Neuronal stem cell (in vitro differentiated cells): ENCODE measurements around the gene DDX5.

Experiments
- DNase-seq: peaks from one replicate; pipeline ENCODE4 v3.0.0-alpha.2; 2013; ENCODE audit warnings: low spot score
- H2AFZ ChIP-seq: one replicate; pipeline ENCODE4 v1.6.1; 2013; ENCODE audit warnings: mild to moderate bottlenecking, low read length, inconsistent platforms
- H2AK5ac ChIP-seq: 2 replicates; pipeline ENCODE4 v1.6.1; 2013; ENCODE audit warnings: low read depth, mild to moderate bottlenecking, inconsistent platforms, low read length, moderate library complexity, mixed read lengths
- H2BK120ac ChIP-seq: 2 replicates; pipeline ENCODE4 v1.6.1; 2013; ENCODE audit warnings: low read depth, mild to moderate bottlenecking, inconsistent platforms, low read length, moderate library complexity, mixed read lengths
- H2BK12ac ChIP-seq: one replicate; pipeline ENCODE4 v1.6.1; 2013; ENCODE audit warnings: low read length, inconsistent platforms
- H2BK15ac ChIP-seq: 2 replicates; pipeline ENCODE4 v1.6.1; 2013; ENCODE audit warnings: mild to moderate bottlenecking, low read length, inconsistent platforms, mixed read lengths
- H2BK5ac ChIP-seq: one replicate; pipeline ENCODE4 v1.6.1; 2013; ENCODE audit warnings: inconsistent platforms, mild to moderate bottlenecking, low read length, moderate library complexity
- H3K14ac ChIP-seq: one replicate; pipeline ENCODE4 v1.6.1; 2013; ENCODE audit warnings: low read length, inconsistent platforms
- H3K18ac ChIP-seq: 2 replicates; pipeline ENCODE4 v1.6.1; 2013; ENCODE audit warnings: low read length, inconsistent platforms
- H3K23ac ChIP-seq: 2 replicates; pipeline ENCODE4 v1.6.1; 2013; ENCODE audit warnings: low read depth, mild to moderate bottlenecking, mixed read lengths, low read length, inconsistent platforms; ENCODE audit not compliant: poor library complexity
- H3K27ac ChIP-seq: replicated peaks from 3 replicates; pipeline ENCODE4 v1.5.1; 2013; ENCODE audit warnings: low read length, inconsistent platforms
- H3K27me3 ChIP-seq, 3 experiments: 2 replicates each; pipeline ENCODE4 v1.6.1; 2013; ENCODE audit warnings: low read length in 3 of 3, mild to moderate bottlenecking in 2 of 3, inconsistent platforms in 1 of 3, low read depth in 1 of 3, mixed read lengths in 1 of 3, moderate library complexity in 1 of 3; ENCODE audit not compliant: control insufficient read depth in 3 of 3, insufficient read depth in 3 of 3
- H3K36me3 ChIP-seq, 2 donors: replicated peaks in 1 of 2; 2 replicates each; pipeline ENCODE4 v1.6.1; 2013; ENCODE audit warnings: low read length in 2 of 2; ENCODE audit not compliant: control insufficient read depth in 2 of 2, insufficient read depth in 2 of 2
- H3K4ac ChIP-seq: 2 replicates; pipeline ENCODE4 v1.6.1; 2013; ENCODE audit warnings: inconsistent platforms, mild to moderate bottlenecking, low read length, moderate library complexity
- H3K4me1 ChIP-seq, 2 donors: 1 replicate in 1 of 2; 2 replicates in 1 of 2; pipeline ENCODE4 v1.6.1; 2013; ENCODE audit warnings: low read length in 2 of 2, low read depth in 1 of 2; ENCODE audit not compliant: control insufficient read depth in 2 of 2, insufficient read depth in 1 of 2
- H3K4me2 ChIP-seq: one replicate; pipeline ENCODE4 v1.6.1; 2013; ENCODE audit warnings: mild to moderate bottlenecking, low read length, inconsistent platforms; ENCODE audit not compliant: insufficient read depth, poor library complexity, severe bottlenecking
- H3K4me3 ChIP-seq, 2 donors: 2 replicates each; pipeline ENCODE4 v1.5.1; 2013; ENCODE audit warnings: low read length in 2 of 2, mild to moderate bottlenecking in 2 of 2, inconsistent platforms in 1 of 2, moderate library complexity in 1 of 2
- H3K79me1 ChIP-seq: one replicate; pipeline ENCODE4 v1.6.1; 2013; ENCODE audit warnings: low read depth, mild to moderate bottlenecking, inconsistent platforms, low read length, moderate library complexity
- H3K9ac ChIP-seq: one replicate; pipeline ENCODE4 v1.6.1; 2013; ENCODE audit warnings: mild to moderate bottlenecking, low read depth, low read length, inconsistent platforms; ENCODE audit not compliant: poor library complexity
- H3K9me3 ChIP-seq, 2 donors: replicated peaks in 1 of 2; 2 replicates each; pipeline versions ENCODE3 to v1.6.1; 2013; ENCODE audit warnings: low read length in 2 of 2, mild to moderate bottlenecking in 2 of 2, inconsistent platforms in 1 of 2, low read depth in 1 of 2, mixed read lengths in 1 of 2, moderate library complexity in 1 of 2; ENCODE audit not compliant: control insufficient read depth in 2 of 2, insufficient read depth in 1 of 2
- H4K8ac ChIP-seq: one replicate; pipeline ENCODE4 v1.6.1; 2013; ENCODE audit warnings: low read depth, mild to moderate bottlenecking, inconsistent platforms, low read length, moderate library complexity
- H4K91ac ChIP-seq: one replicate; pipeline ENCODE4 v1.6.1; 2013; ENCODE audit warnings: low read length, low read depth, mild to moderate bottlenecking, inconsistent platforms; ENCODE audit not compliant: poor library complexity
- WGBS, 2 donors: extraction: QIAGEN DNeasy Blood & Tissue Kit; methylation state at CpG; one replicate each; pipeline ENCODE4 v1.1.7; 2013; ENCODE audit warnings: missing lambda C conversion rate in 2 of 2, mixed read lengths in 1 of 2; ENCODE audit not compliant: insufficient read length in 2 of 2, insufficient replicate concordance in 1 of 2; ENCODE audit errors: extremely low coverage in 2 of 2; 5-methylcytosine and 5-hydroxymethylcytosine counted together

The DDX5 gene

DNA sequence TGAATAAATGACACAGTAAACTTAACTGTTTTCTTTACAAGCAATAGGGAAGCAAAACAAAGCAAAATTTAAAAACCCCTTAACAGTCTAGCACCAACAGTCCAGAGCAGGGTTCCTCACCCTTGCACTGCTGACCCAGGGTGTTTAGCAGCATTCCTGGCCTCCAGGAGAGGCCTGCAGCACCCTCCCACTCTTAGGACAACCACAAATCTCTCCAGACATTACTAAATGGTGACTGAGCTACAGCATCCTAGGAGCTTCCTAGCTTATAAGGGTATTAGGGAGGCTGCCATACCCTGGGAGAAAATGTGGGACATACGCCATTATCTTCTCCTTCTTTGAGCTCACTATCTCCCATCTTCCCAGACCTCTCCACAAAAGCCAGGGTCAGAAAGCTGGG, 25.1 kb downstream of the DDX5 start:
- no peaks in the 10 kb centered on the region for H3K9me3 ChIP-seq

DNA sequence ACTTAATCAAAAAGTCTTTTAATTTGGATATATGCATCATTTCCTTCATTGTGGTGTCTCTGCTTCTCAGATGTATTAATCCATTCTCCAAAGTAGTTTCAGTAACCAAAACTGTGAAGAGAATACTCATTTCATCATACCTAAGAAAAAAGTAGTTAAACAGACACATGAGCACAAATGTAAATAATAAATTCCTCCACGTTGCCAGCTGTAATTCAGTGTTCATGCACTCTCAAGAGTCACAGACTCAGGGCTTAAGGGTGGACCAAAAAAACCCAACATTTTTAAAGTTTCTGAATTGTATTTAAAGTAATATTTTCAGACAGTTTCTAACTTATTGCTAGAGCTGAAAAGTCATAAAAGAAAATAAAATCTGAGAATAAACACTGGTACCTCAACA, 28.2 kb downstream of the DDX5 start:
- no peak overlapping the region for H3K27ac ChIP-seq
- H3K4ac ChIP-seq: no peak overlapping the region
- no peak overlapping the region for H2BK5ac ChIP-seq
- no CpG with 5 or more reads among the region's 1 CpG for WGBS, 2 donors
- H3K18ac ChIP-seq: no peak overlapping the region
- H2AK5ac ChIP-seq: no peak overlapping the region
- H3K14ac ChIP-seq: no peak overlapping the region
- no peak overlapping the region for H2AFZ ChIP-seq
- no peaks in the 10 kb centered on the region for H3K27me3 ChIP-seq
- H3K79me1 ChIP-seq: no peaks in the 10 kb centered on the region
- DNase-seq: no peak
- H3K9me3 ChIP-seq: no peaks in the 10 kb centered on the region
- H4K91ac ChIP-seq: no peak overlapping the region
- H4K8ac ChIP-seq: no peak overlapping the region
- H3K36me3 ChIP-seq: peaks cover 8 to 54% of the 10 kb centered on the region in 2 donors
- no peak overlapping the region for H2BK120ac ChIP-seq
- H3K23ac ChIP-seq: no peak overlapping the region
- no peak overlapping the region for H3K4me3 ChIP-seq
- H2BK15ac ChIP-seq: no peak overlapping the region
- no peak overlapping the region for H3K9ac ChIP-seq
- no peaks in the 10 kb centered on the region for H3K4me1 ChIP-seq
- no peak overlapping the region for H2BK12ac ChIP-seq
- no peak overlapping the region for H3K4me2 ChIP-seq

More for the DNA sequence above, 25.1 kb downstream of the DDX5 start:
- WGBS, 2 donors: no CpG with 5 or more reads among the region's 1 CpG
- H2AK5ac ChIP-seq: no peak overlapping the region
- no peak overlapping the region for H3K4ac ChIP-seq
- H3K36me3 ChIP-seq: peaks cover 23 to 83% of the 10 kb centered on the region in 2 donors
- no peak overlapping the region for H3K27ac ChIP-seq
- no peak overlapping the region for H2BK12ac ChIP-seq
- no peak overlapping the region for H3K9ac ChIP-seq
- no peak overlapping the region for H3K14ac ChIP-seq
- no peak overlapping the region for H3K18ac ChIP-seq
- no peak overlapping the region for H2BK120ac ChIP-seq
- H3K4me2 ChIP-seq: no peak overlapping the region
- no peaks in the 10 kb centered on the region for H3K79me1 ChIP-seq
- H3K4me1 ChIP-seq: no peaks in the 10 kb centered on the region
- DNase-seq: no peak
- H3K4me3 ChIP-seq: no peak overlapping the region
- H4K91ac ChIP-seq: no peak overlapping the region
- H2BK15ac ChIP-seq: no peak overlapping the region
- no peak overlapping the region for H3K23ac ChIP-seq
- no peak overlapping the region for H4K8ac ChIP-seq
- no peak overlapping the region for H2BK5ac ChIP-seq
- no peak overlapping the region for H2AFZ ChIP-seq
- no peaks in the 10 kb centered on the region for H3K27me3 ChIP-seq

DNA sequence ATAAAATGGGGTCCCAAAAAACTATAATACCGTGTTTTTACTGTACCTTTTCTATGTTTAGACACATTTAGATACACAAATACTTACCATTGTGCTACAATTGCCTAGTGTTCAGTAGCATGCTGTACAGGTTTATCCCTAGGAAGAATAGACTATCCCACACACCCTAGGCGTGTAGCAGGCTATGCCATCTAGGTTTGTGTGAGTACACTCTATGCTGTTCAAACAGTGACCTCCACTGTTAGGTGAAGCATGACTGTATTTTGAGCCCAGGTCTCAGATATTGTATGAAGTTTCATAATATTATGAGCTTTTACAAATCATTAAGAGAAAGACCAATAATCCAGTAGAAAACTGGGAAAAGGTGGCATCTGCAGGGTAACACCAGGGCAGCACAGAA, 33.5 kb downstream of the DDX5 start:
- Histone ChIP-seq H4K8ac (no peak overlapping the region), H2BK12ac (no peak overlapping the region), H3K23ac (no peak overlapping the region), H2AK5ac (no peak overlapping the region), H3K4ac (no peak overlapping the region), H3K79me1 (no peaks in the 10 kb centered on the region), H2BK120ac (no peak overlapping the region), H3K27ac (no peak overlapping the region), H2BK5ac (no peak overlapping the region), H3K4me2 (no peak overlapping the region), H3K4me1 (peaks cover 0 to 6% of the 10 kb centered on the region in 2 donors), H4K91ac (no peak overlapping the region), H3K14ac (no peak overlapping the region), H3K27me3 (no peaks in the 10 kb centered on the region), H2AFZ (no peak overlapping the region), H3K9ac (no peak overlapping the region), H3K9me3 (no peaks in the 10 kb centered on the region), H2BK15ac (no peak overlapping the region), H3K36me3 (peaks cover 0 to 7% of the 10 kb centered on the region in 2 donors), H3K18ac (no peak overlapping the region), H3K4me3 (no peak overlapping the region)
- WGBS, 2 donors: no CpG with 5 or more reads among the region's 2 CpGs
- no peak for DNase-seq

DNA sequence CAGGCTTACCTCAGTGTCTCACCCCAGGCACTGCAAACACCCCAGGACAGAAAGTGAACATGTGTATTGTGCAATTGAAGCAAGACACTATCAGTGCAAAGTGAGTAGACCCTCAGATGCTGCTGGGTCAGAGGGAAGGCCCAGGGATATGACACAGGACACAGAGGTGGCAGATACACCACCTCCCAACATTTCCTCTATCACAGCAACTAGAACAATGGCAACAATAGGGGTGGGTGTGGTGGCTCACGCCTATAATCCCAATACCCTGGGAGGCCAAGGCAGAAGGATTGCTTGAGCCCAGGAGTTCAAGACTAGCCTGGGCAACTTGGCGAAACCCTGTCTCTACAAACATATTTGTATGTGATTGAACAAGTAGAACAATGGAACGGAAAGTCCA, 34.6 kb downstream of the DDX5 start:
- H3K18ac ChIP-seq: no peak overlapping the region
- H3K36me3 ChIP-seq: no peaks in the 10 kb centered on the region
- no peak overlapping the region for H2AK5ac ChIP-seq
- H3K27me3 ChIP-seq: no peaks in the 10 kb centered on the region
- H3K9me3 ChIP-seq: no peaks in the 10 kb centered on the region
- no peak overlapping the region for H2BK15ac ChIP-seq
- no peak overlapping the region for H4K8ac ChIP-seq
- no peak overlapping the region for H3K14ac ChIP-seq
- no peak overlapping the region for H3K9ac ChIP-seq
- no CpG with 5 or more reads among the region's 3 CpGs for WGBS, 2 donors
- H2BK120ac ChIP-seq: no peak overlapping the region
- no peak overlapping the region for H2AFZ ChIP-seq
- H4K91ac ChIP-seq: no peak overlapping the region
- no peak for DNase-seq
- no peaks in the 10 kb centered on the region for H3K79me1 ChIP-seq
- H2BK5ac ChIP-seq: no peak overlapping the region
- H3K27ac ChIP-seq: no peak overlapping the region
- no peak overlapping the region for H2BK12ac ChIP-seq
- H3K23ac ChIP-seq: no peak overlapping the region
- H3K4me1 ChIP-seq: peaks cover 0 to 6% of the 10 kb centered on the region in 2 donors
- H3K4me2 ChIP-seq: no peak overlapping the region
- H3K4ac ChIP-seq: no peak overlapping the region
- H3K4me3 ChIP-seq: no peak overlapping the region
